Measurements from ENCODE around the gene PIWIL1.

The PIWIL1 gene

DNA sequence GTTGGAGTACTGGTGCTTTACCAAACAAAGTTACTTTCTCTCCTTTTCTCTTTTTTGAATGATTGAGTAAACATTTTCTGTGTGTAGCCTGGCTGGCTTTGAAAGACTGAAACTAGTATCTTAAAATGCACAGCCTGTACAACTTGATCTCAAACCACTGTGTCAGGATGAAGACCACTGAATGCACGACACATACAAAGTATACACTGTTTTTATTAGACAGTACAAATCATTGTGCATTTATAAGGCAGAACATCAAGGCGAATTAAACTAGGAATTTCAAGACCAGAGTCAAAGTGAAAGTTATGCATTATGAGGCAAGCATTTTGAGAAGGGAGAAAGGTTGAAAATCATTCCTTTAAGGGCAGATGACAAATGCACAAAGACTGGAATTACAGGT, 59.0 kb downstream of the PIWIL1 start:
- TF ChIP-seq, protein P1, sequence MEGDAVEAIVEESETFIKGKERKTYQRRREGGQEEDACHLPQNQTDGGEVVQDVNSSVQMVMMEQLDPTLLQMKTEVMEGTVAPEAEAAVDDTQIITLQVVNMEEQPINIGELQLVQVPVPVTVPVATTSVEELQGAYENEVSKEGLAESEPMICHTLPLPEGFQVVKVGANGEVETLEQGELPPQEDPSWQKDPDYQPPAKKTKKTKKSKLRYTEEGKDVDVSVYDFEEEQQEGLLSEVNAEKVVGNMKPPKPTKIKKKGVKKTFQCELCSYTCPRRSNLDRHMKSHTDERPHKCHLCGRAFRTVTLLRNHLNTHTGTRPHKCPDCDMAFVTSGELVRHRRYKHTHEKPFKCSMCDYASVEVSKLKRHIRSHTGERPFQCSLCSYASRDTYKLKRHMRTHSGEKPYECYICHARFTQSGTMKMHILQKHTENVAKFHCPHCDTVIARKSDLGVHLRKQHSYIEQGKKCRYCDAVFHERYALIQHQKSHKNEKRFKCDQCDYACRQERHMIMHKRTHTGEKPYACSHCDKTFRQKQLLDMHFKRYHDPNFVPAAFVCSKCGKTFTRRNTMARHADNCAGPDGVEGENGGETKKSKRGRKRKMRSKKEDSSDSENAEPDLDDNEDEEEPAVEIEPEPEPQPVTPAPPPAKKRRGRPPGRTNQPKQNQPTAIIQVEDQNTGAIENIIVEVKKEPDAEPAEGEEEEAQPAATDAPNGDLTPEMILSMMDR (IDR thresholded peaks at IDR 0.05; ENCODE audit: low read depth, low read length, missing control alignments): no peak
- no peak overlapping the region for H3K4me3 ChIP-seq (ENCODE audit: low read depth, low read length)
- no peak for DNase-seq (ENCODE audit: low read depth)
- in situ Hi-C loops (cut with HindIII; ENCODE audit: low sequenced_read_pairs): no loop called here

DNA sequence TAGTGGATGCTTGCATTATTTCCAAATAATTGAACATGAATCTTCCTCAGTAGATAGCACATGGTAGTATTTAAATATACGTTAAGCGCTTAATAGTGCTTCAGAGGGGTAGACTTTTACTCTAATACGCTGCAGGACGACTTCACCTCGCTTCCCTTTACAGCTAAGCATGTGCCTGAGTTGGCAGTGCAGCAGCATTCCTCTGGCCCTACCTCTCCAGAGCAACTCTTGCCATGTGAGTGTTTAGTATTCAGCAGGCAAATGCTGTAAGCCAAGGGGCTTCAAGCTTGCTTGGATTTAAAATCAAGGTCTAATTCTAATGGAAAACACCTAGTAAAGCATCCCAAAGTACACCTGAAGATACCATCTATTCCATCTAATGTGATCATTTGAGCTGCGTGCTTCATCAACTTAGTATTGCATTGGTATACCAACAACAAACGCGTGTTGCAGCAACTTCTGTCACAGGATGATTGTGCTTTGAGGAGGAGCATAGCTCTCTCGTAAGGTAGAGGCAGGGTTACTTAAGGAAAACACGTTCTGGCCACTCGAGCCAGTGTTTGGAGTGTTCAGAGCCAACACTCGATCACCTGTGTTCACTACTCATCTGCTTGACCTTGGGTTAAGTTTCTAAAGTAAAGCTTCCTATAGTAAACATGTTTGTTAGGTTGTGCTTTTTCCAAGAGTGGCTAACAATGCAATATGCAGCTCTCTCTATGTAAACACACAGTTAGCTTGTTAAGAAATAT, 60.6 kb downstream of the PIWIL1 start:
- DNase-seq (ENCODE audit: low read depth): no peak
- H3K4me3 ChIP-seq (ENCODE audit: low read depth, low read length): no peak overlapping the region
- TF ChIP-seq, protein P1 (IDR thresholded peaks at IDR 0.05; ENCODE audit: low read depth, low read length, missing control alignments): no peak
- in situ Hi-C loops (cut with HindIII; ENCODE audit: low sequenced_read_pairs): no loop called here

DNA sequence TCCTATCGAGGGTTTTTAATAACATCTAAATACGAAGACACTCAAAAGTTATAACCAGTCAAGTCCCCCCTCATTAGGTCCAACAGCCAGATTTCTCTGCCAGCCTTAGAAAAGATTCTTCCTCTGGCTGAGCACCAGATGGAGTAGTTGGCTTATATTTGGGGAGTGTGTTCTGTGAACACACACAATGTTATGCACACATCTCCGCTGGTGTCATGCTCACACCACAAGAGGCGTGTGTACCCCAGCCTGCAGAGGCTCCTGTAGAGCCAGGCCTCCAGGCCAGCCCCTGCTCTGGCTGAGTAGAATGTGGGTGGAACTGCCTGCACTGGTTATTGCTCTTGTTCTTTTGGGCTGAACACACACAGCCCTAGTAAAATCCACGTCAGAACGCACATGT, 64.0 kb downstream of the PIWIL1 start:
- no peak for DNase-seq (ENCODE audit: low read depth)
- in situ Hi-C loops (cut with HindIII; ENCODE audit: low sequenced_read_pairs): no loop called here
- TF ChIP-seq, protein P1 (IDR thresholded peaks at IDR 0.05; ENCODE audit: low read depth, low read length, missing control alignments): no peak
- no peak overlapping the region for H3K4me3 ChIP-seq (ENCODE audit: low read depth, low read length)

DNA sequence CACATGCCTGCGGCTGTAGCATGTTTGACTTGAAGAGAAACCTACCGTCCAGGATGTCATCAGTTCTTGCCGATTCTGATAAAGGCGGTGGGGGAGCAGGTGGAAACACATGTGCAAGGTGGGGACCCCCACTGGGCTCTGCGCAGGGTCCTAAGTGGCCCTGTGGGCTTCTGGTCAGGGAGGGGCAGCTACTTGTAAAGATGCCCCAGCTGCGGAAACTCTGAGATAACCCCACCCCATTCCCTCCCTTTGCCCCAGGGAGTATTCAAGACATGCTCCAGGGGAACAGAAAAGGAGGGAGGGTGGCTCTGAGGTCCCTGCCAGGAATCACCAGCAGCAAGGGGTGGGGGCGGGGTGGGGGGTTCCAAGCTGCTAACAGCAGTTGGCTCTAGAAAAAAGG, 67.6 kb downstream of the PIWIL1 start:
- in situ Hi-C loops (cut with HindIII; ENCODE audit: low sequenced_read_pairs): no loop called here
- TF ChIP-seq, protein P1 (IDR thresholded peaks at IDR 0.05; ENCODE audit: low read depth, low read length, missing control alignments): no peak
- H3K4me3 ChIP-seq (ENCODE audit: low read depth, low read length): no peak overlapping the region
- no peak for DNase-seq (ENCODE audit: low read depth)

DNA sequence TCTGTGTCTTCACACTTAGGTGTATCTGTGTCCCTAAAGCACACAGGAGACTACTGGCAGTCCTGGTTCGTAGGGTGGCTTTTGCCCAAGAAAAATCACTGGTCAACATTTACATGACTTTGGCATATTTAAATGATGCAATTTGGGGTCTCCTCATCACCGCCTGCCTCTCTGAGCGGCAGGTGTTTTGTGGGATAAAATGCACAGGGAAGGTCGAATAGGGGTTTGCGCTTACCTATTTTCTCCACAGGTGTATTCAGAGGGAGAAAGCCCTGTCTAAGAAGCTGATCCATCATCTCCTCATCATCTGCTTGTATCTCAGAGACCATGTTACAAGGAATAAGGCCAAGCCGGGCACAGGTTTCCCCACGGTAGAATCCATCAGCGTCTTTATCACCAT, 74.7 kb downstream of the PIWIL1 start:
- TF ChIP-seq, protein P1 (IDR thresholded peaks at IDR 0.05; ENCODE audit: low read depth, low read length, missing control alignments): no peak
- in situ Hi-C loops (cut with HindIII; ENCODE audit: low sequenced_read_pairs): no loop called here

DNA sequence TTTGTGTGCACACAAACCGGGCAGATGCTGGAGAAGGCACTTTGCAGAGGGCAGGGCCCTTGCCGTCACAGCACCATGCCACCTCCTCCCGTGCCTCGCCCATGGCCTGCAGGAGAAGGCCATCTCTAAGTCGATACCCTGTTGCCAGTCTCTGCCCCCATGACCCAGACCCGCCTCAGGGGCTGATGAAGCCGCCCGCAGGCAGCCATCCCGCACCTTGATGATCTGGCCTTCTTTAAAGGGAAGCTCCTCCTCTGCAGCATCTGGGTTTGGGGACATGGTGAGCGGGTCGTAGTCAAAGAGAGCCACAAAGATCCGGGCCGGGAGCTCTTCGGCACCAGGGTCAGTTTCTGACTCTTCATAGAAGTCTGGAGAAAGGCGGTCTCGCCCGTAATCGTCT, 76.2 kb downstream of the PIWIL1 start:
- no peak overlapping the region for H3K4me3 ChIP-seq (ENCODE audit: low read depth, low read length)
- in situ Hi-C loops (cut with HindIII; ENCODE audit: low sequenced_read_pairs): no loop called here
- TF ChIP-seq, protein P1 (IDR thresholded peaks at IDR 0.05; ENCODE audit: low read depth, low read length, missing control alignments): no peak
- DNase-seq (ENCODE audit: low read depth): no peak

More for the DNA sequence above, 74.7 kb downstream of the PIWIL1 start:
- H3K4me3 ChIP-seq (ENCODE audit: low read depth, low read length): no peak overlapping the region
- DNase-seq (ENCODE audit: low read depth): no peak
